Suppressor macrophage treated with lipopolysaccharide for 4 hours (primary cell): ENCODE results near the gene STING1.

Source experiments
- DNase-seq: peaks from one replicate; pipeline ENCODE4 v3.0.0-alpha.2; 2020

The STING1 gene

GRCh38 chr5:139438707-139439012, 43.9 kb downstream of the STING1 start:
- no peak for DNase-seq

DNA sequence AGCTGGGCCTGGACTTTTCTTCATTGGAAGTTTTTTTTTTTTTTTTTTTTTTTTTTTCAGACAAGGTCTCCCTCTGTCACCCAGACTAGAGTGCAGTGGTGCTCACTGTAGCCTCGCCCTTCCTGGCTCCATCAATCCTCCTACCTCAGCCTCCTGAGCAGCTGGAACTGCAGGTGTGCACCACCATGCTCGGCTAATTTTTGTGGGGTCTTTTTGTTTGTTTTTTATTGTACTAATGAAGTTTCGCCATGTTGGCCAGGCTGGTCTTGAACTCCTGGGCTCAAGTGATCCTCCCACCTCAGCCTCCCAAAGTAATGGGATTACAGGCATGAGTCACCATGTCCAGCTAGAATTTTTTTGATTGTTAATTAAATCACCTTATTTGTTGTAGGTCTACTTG, 46.9 kb downstream of the STING1 start:
- no peak for DNase-seq

DNA sequence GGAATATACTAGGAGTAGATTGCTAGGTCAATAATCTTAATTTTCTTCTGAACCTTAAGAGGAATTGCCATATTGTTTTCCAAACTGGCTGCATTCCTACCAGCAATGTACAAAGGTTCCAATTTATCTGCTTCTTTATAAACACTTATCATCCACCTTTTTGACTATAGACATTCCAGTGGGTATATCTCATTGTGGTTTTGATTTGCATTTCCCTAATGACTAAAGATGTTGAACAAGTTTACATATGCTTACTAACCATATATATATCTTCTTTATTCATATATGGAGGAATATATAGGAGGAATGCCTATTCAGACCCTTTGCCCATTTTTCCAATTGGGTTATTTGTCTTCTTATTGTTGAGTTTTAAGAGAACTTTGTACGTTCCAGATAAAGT, 50.9 kb downstream of the STING1 start:
- DNase-seq = no peak

- DNase-seq = no peak
These were observed 52.5 kb downstream of the STING1 start for GRCh38 chr5:139430015-139430414.

DNA sequence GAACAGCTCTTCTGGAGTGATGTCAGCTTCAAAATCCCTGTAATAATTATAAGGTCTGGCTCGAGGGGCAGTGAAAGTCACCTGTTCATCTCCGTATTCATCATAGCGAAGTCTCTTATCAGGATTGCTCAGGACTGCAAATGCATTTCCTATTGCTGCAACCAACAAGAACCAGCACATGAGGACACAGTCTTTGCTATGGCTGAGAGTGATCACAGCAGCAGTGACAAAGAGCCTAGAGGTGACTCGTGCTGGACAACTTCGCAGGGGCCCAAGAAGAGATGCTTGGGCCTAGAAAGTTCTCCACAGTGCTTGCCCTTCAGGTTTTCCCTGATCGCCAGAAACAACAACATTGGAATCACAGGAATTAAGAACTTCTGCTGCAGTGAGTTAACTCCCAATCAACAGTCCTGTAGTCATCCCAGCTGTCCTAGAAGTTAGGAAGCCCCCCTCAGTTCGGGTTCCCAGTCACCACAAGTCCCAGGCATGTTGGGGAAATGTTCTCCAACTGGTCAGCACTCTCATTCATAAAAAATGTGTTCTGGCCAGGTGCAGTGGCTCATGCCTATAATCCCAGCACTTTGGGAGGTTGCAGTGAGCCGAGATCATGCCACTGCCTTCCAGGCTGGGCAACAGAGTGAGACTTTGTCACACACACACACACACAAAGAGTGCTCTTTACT, 56.2 kb downstream of the STING1 start:
- DNase-seq = no peak
